Mucosa of rectum (tissue), 2 donors: ENCODE measurements around the gene EYA3.
"Not testable (repeated sequence)": the region's sequence is repeated elsewhere in the genome, so short reads cannot be mapped to it uniquely, and the experiment has no call there.

Experiments
- H3K27ac ChIP-seq, 2 donors: one replicate each; pipeline ENCODE4 v1.7.0; 2013; ENCODE audit warnings: inconsistent platforms in 2 of 2, low read depth in 2 of 2, low read length in 2 of 2
- H3K27me3 ChIP-seq, 2 donors: one replicate each; pipeline ENCODE4 v1.7.0; 2013; ENCODE audit warnings: low read length in 2 of 2; ENCODE audit not compliant: control insufficient read depth in 2 of 2, insufficient read depth in 2 of 2
- H3K36me3 ChIP-seq, 2 donors: one replicate each; pipeline ENCODE4 v1.7.0; 2013; ENCODE audit warnings: low read length in 2 of 2; ENCODE audit not compliant: control insufficient read depth in 2 of 2, insufficient read depth in 2 of 2
- H3K4me1 ChIP-seq, 2 donors: one replicate each; pipeline ENCODE4 v1.7.0; 2013; ENCODE audit warnings: low read length in 2 of 2, mild to moderate bottlenecking in 1 of 2; ENCODE audit not compliant: control insufficient read depth in 2 of 2, insufficient read depth in 2 of 2
- H3K4me3 ChIP-seq, 2 donors: one replicate each; pipeline ENCODE4 v1.7.0; 2013; ENCODE audit warnings: low read length in 2 of 2
- H3K9ac ChIP-seq, 2 donors: one replicate each; pipeline ENCODE4 v1.7.0; 2013; ENCODE audit warnings: low read length in 2 of 2, low read depth in 1 of 2, mild to moderate bottlenecking in 1 of 2
- H3K9me3 ChIP-seq, 2 donors: one replicate each; pipeline ENCODE4 v1.7.0; 2013; ENCODE audit warnings: low read length in 2 of 2; ENCODE audit not compliant: control insufficient read depth in 2 of 2
- donor health status: healthy.
- donor health status: Normal muscosa, but diverticular disease.

EYA3 gene

GRCh38 chr1:27999055-27999454 is 89.4 kb downstream of the EYA3 start:
- H3K4me3 ChIP-seq: no peak overlapping the region
- H3K27ac ChIP-seq: no peak overlapping the region
- H3K4me1 ChIP-seq: no peaks in the 10 kb centered on the region
- peaks cover 31 to 40% of the 10 kb centered on the region in 2 donors for H3K36me3 ChIP-seq
- H3K27me3 ChIP-seq: no peaks in the 10 kb centered on the region
- H3K9me3 ChIP-seq: no peaks in the 10 kb centered on the region
- no peak overlapping the region for H3K9ac ChIP-seq

GRCh38 chr1:27994526-27994925 is 93.9 kb downstream of the EYA3 start:
- H3K27me3 ChIP-seq, H3K27ac ChIP-seq, H3K9ac ChIP-seq, H3K4me3 ChIP-seq, H3K9me3 ChIP-seq, H3K4me1 ChIP-seq: not testable (repeated sequence)
- H3K36me3 ChIP-seq: peaks cover 45 to 47% of the 10 kb centered on the region in 2 donors

GRCh38 chr1:27994060-27994459 is 94.3 kb downstream of the EYA3 start:
- Histone ChIP-seq H3K36me3 (peaks cover 48 to 50% of the 10 kb centered on the region in 2 donors), H3K4me1 (no peaks in the 10 kb centered on the region), H3K9ac (no peak overlapping the region), H3K4me3 (no peak overlapping the region), H3K27ac (no peak overlapping the region), H3K27me3 (no peaks in the 10 kb centered on the region), H3K9me3 (no peaks in the 10 kb centered on the region)

- Histone ChIP-seq H3K9me3 (no peaks in the 10 kb centered on the region), H3K36me3 (peaks cover 52 to 57% of the 10 kb centered on the region in 2 donors), H3K9ac (no peak overlapping the region), H3K27me3 (no peaks in the 10 kb centered on the region), H3K4me1 (no peaks in the 10 kb centered on the region), H3K27ac (no peak overlapping the region), H3K4me3 (no peak overlapping the region)
Observed at GRCh38 chr1:27993241-27993640, 95.2 kb downstream of the EYA3 start.

- Histone ChIP-seq H3K9me3 (no peaks in the 10 kb centered on the region), H3K4me1 (no peaks in the 10 kb centered on the region), H3K36me3 (peaks cover 48 to 53% of the 10 kb centered on the region in 2 donors), H3K27ac (no peak overlapping the region), H3K9ac (no peak overlapping the region), H3K4me3 (no peak overlapping the region), H3K27me3 (no peaks in the 10 kb centered on the region)
Observed at GRCh38 chr1:27992276-27992675, 96.1 kb downstream of the EYA3 start.

GRCh38 chr1:27990920-27991537 is 97.4 kb downstream of the EYA3 start:
- no peaks in the 10 kb centered on the region for H3K4me1 ChIP-seq
- H3K9me3 ChIP-seq: no peaks in the 10 kb centered on the region
- H3K4me3 ChIP-seq: no peak overlapping the region
- peaks cover 39 to 41% of the 10 kb centered on the region in 2 donors for H3K36me3 ChIP-seq
- H3K27me3 ChIP-seq: no peaks in the 10 kb centered on the region
- H3K27ac ChIP-seq: no peak overlapping the region
- no peak overlapping the region for H3K9ac ChIP-seq

- no peak overlapping the region for H3K4me3 ChIP-seq
- H3K4me1 ChIP-seq: no peaks in the 10 kb centered on the region
- no peak overlapping the region for H3K27ac ChIP-seq
- H3K36me3 ChIP-seq: peaks cover 6 to 14% of the 10 kb centered on the region in 2 donors
- H3K27me3 ChIP-seq: no peaks in the 10 kb centered on the region
- H3K9ac ChIP-seq: no peak overlapping the region
- H3K9me3 ChIP-seq: no peaks in the 10 kb centered on the region
Observed at GRCh38 chr1:27981145-27981544, 107.3 kb downstream of the EYA3 start.

- Histone ChIP-seq H3K9me3 (no peaks in the 10 kb centered on the region), H3K4me1 (no peaks in the 10 kb centered on the region), H3K27ac (no peak overlapping the region), H3K27me3 (no peaks in the 10 kb centered on the region), H3K36me3 (peaks cover 6 to 13% of the 10 kb centered on the region in 2 donors), H3K4me3 (no peak overlapping the region), H3K9ac (no peak overlapping the region)
Observed at GRCh38 chr1:27980216-27980845, 108.1 kb downstream of the EYA3 start.

- H3K27me3 ChIP-seq: no peaks in the 10 kb centered on the region
- H3K4me1 ChIP-seq: no peaks in the 10 kb centered on the region
- H3K36me3 ChIP-seq: peaks cover 3 to 12% of the 10 kb centered on the region in 2 donors
- H3K9me3 ChIP-seq: no peaks in the 10 kb centered on the region
- H3K27ac ChIP-seq: no peak overlapping the region
- H3K4me3 ChIP-seq: no peak overlapping the region
- no peak overlapping the region for H3K9ac ChIP-seq
Observed at GRCh38 chr1:27979859-27980201, 108.6 kb downstream of the EYA3 start.

GRCh38 chr1:27979151-27979858 is 109.1 kb downstream of the EYA3 start:
- H3K36me3 ChIP-seq: peaks cover 5 to 17% of the 10 kb centered on the region in 2 donors
- no peaks in the 10 kb centered on the region for H3K27me3 ChIP-seq
- no peak overlapping the region for H3K9ac ChIP-seq
- no peaks in the 10 kb centered on the region for H3K9me3 ChIP-seq
- H3K27ac ChIP-seq: no peak overlapping the region
- H3K4me3 ChIP-seq: no peak overlapping the region
- H3K4me1 ChIP-seq: no peaks in the 10 kb centered on the region
